GM12878 (cell line): Measurements from ENCODE around the gene FASTK. TPM values are rescaled to one million over a fixed set of nuclear protein-coding genes. Genes with fewer than 3 reads are reported as not detected.

Experiments
- ATAC-seq: fragments of 200-7000 bp; cut with Tn5 transposase; 3 replicates; pipeline ENCODE4 v1.9.1; 2020; ENCODE audit warnings: mild to moderate bottlenecking, moderate library complexity
- BruUV-seq: library from RNA; stranded (reverse); fragments of 400-500 nt; replicated peaks from 2 replicates; lab custom pipeline; 2021; lab: Mats Ljungman, UMichigan
- CTCF ChIA-PET: fragments of 300-600 bp; sonication (Branson Sonifier 250); formaldehyde crosslinking; extraction: SDS; loops from one replicate; lab custom pipeline; 2021; ENCODE audit warnings: inconsistent platforms; lab: Yijun Ruan, JAX
- POLR2A ChIA-PET: fragments of 350-600 bp; formaldehyde crosslinking; extraction: SDS; loops from one replicate; lab custom pipeline; 2021; ENCODE audit warnings: inconsistent platforms; lab: Charles Lee
- RAD21 ChIA-PET: fragments of 300-600 bp; sonication (Branson Sonifier 250); formaldehyde crosslinking; loops from one replicate; lab custom pipeline; 2023; ENCODE audit warnings: antibody characterized with exemption; ENCODE audit not compliant: unreplicated experiment; lab: Charles Lee
- SMC1A ChIA-PET: fragments of 300-600 bp; sonication (Branson Sonifier 250); formaldehyde crosslinking; loops from one replicate; lab custom pipeline; 2023; ENCODE audit not compliant: unreplicated experiment, uncharacterized antibody; lab: Charles Lee
- DNase-seq: peaks from one replicate; pipeline ENCODE4 v3.0.0-alpha.2; 2011; ENCODE audit warnings: low read depth, low spot score
- FAIRE-seq: peaks from 3 replicates; lab custom pipeline; 2011; peaks lifted over from hg19 to GRCh38; lab: Jason Lieb, UNC
- H2AFZ ChIP-seq: 2 replicates; pipeline ENCODE4 v1.6.0; 2011; ENCODE audit warnings: low read depth, low read length, control low read depth; ENCODE audit not compliant: control insufficient read depth
- H3K27ac ChIP-seq: 2 replicates; pipeline ENCODE4 v1.5.1; 2011; ENCODE audit warnings: control low read depth; ENCODE audit not compliant: control insufficient read depth, insufficient read depth
- H3K27me3 ChIP-seq, 2 experiments: replicated peaks in 1 of 2; 2 replicates each; pipeline versions ENCODE4 v1.6.0 to v1.6.1; 2011; ENCODE audit warnings: low read length in 1 of 2; ENCODE audit not compliant: control insufficient read depth in 2 of 2, insufficient read depth in 2 of 2
- H3K36me3 ChIP-seq, 2 experiments: 2 replicates each; pipeline ENCODE4 v1.5.1; 2011; ENCODE audit warnings: low read length in 1 of 2; ENCODE audit not compliant: control insufficient read depth in 2 of 2, insufficient read depth in 2 of 2
- H3K4me1 ChIP-seq: 2 replicates; pipeline ENCODE4 v1.6.1; 2011; ENCODE audit warnings: mild to moderate bottlenecking, low read length, moderate library complexity, mixed read lengths; ENCODE audit not compliant: control insufficient read depth, insufficient read depth
- H3K4me2 ChIP-seq: 2 replicates; pipeline ENCODE4 v1.6.0; 2011; ENCODE audit warnings: control low read depth; ENCODE audit not compliant: control insufficient read depth, insufficient read depth
- H3K4me3 ChIP-seq: fragments of 200-600 bp; sonication (generic); 2 replicates; pipeline ENCODE4 v1.5.1; 2016
- H3K79me2 ChIP-seq: 2 replicates; pipeline ENCODE4 v1.6.0; 2011; ENCODE audit warnings: low read length; ENCODE audit not compliant: control insufficient read depth, insufficient read depth
- H3K9ac ChIP-seq: 2 replicates; pipeline ENCODE4 v1.8.0; 2011; ENCODE audit warnings: low read length, control low read depth, mixed read lengths; ENCODE audit not compliant: control insufficient read depth, insufficient read depth
- H3K9me3 ChIP-seq: replicated peaks from 3 replicates; pipeline ENCODE4 v1.5.1; 2011; ENCODE audit warnings: mild to moderate bottlenecking, low read length; ENCODE audit not compliant: control insufficient read depth, insufficient read depth
- H4K20me1 ChIP-seq: 2 replicates; pipeline ENCODE4 v1.6.0; 2011; ENCODE audit not compliant: control insufficient read depth, insufficient read depth
- CREB1 ChIP-seq: IDR thresholded peaks from 2 replicates; pipeline ENCODE4 v1.6.1; 2012; ENCODE audit warnings: low read depth, mild to moderate bottlenecking, inconsistent platforms
- EGR1 ChIP-seq, 2 experiments: IDR thresholded peaks; 1 replicate in 1 of 2; 2 replicates in 1 of 2; pipeline ENCODE4 v1.6.1; 2011 to 2012; ENCODE audit warnings: low read depth in 2 of 2, low read length in 2 of 2, borderline replicate concordance in 1 of 2, mild to moderate bottlenecking in 1 of 2, moderate library complexity in 1 of 2
- MEF2A ChIP-seq: IDR thresholded peaks from 2 replicates; pipeline ENCODE4 v1.6.1; 2011; ENCODE audit warnings: low read depth, mild to moderate bottlenecking, low read length, moderate library complexity; ENCODE audit not compliant: insufficient read depth
- PAX5 ChIP-seq: IDR thresholded peaks from 2 replicates; pipeline ENCODE4 v1.6.1; 2011; ENCODE audit warnings: low read depth, low read length, borderline replicate concordance
- RELA ChIP-seq: fragments of 450-650 bp; IDR thresholded peaks from 2 replicates; pipeline ENCODE4 v1.8.0; 2014; ENCODE audit warnings: borderline replicate concordance; ENCODE audit not compliant: partially characterized antibody
- WGBS: methylation state at CpG from one replicate; pipeline ENCODE4 v1.1.6; 2016; ENCODE audit warnings: low lambda C conversion rate; ENCODE audit not compliant: insufficient replicate concordance, insufficient coverage; ENCODE audit errors: missing lambda C conversion rate; 5-methylcytosine and 5-hydroxymethylcytosine counted together
- in situ Hi-C: fragments of 300-500 bp; cut with MboI; formaldehyde crosslinking; loops from 9 replicates; pipeline ENCODE4 v1.14.3; 2018; ENCODE audit warnings: mixed read lengths
- intact Hi-C: fragments of 100-400 bp; cut with micrococcal nuclease; formaldehyde crosslinking; loops from one replicate; pipeline ENCODE4 v1.14.2; 2022; ENCODE audit not compliant: unreplicated experiment
- polyA plus RNA-seq, 11 experiments: library from polyadenylated mRNA; depleted of rRNA in 4 of 11; unstranded in 6 of 11; stranded (reverse) in 5 of 11; fragments of >200 nt; fragmentation: Nextera tagmentation in 4 of 11; fragmentation: Illumina TruSeq in 1 of 11; extraction: Ambion mirVana in 4 of 11; extraction: Trizol in 1 of 11; gene quantifications; 1 replicate in 1 of 11; 2 replicates in 10 of 11; pipeline versions ENCODE4 v1.2.1 to v1.2.3, GENCODE V29; 2011 to 2016; ENCODE audit warnings: inconsistent platforms in 2 of 11, missing spikeins in 2 of 11, low read depth in 1 of 11
- total RNA-seq, 4 experiments: library from RNA; depleted of rRNA in 3 of 4; stranded (reverse); fragments of >200 nt in 3 of 4; fragmentation: Illumina TruSeq in 1 of 4; extraction: Trizol in 1 of 4; gene quantifications; 2 replicates each; pipeline versions ENCODE4 v1.2.1 to v1.2.3, GENCODE V29; 2013 to 2021
- TF ChIP-seq, protein P1 (sequence below): fragments of 450-650 bp; IDR thresholded peaks from 2 replicates; pipeline ENCODE4 v1.6.1; 2016; ENCODE audit warnings: mild to moderate bottlenecking
- TF ChIP-seq, protein P2 (sequence below), 3 experiments: IDR thresholded peaks in 2 of 3; conservative IDR thresholded peaks in 1 of 3; 2 replicates each; pipeline ENCODE4 v1.5.1; 2011; ENCODE audit warnings: low read depth in 3 of 3, low read length in 3 of 3, mild to moderate bottlenecking in 3 of 3, control low read depth in 2 of 3, moderate library complexity in 2 of 3, inconsistent platforms in 1 of 3, mixed read lengths in 1 of 3; ENCODE audit not compliant: control insufficient read depth in 2 of 3, insufficient read depth in 1 of 3; ENCODE audit errors: extremely low read depth in 1 of 3
- TF ChIP-seq, protein P3 (sequence below): fragments of 450-650 bp; IDR thresholded peaks from 2 replicates; pipeline ENCODE4 v1.6.1; 2016; ENCODE audit warnings: mild to moderate bottlenecking, moderate library complexity, borderline replicate concordance

FASTK gene
- total and polyA plus RNA-seq, 10 of the 15 experiments (the other 5 are each of a cell fraction or from before 2014, with no cell fraction given), result 0.19 to 102 (median 54.5) TPM

DNA sequence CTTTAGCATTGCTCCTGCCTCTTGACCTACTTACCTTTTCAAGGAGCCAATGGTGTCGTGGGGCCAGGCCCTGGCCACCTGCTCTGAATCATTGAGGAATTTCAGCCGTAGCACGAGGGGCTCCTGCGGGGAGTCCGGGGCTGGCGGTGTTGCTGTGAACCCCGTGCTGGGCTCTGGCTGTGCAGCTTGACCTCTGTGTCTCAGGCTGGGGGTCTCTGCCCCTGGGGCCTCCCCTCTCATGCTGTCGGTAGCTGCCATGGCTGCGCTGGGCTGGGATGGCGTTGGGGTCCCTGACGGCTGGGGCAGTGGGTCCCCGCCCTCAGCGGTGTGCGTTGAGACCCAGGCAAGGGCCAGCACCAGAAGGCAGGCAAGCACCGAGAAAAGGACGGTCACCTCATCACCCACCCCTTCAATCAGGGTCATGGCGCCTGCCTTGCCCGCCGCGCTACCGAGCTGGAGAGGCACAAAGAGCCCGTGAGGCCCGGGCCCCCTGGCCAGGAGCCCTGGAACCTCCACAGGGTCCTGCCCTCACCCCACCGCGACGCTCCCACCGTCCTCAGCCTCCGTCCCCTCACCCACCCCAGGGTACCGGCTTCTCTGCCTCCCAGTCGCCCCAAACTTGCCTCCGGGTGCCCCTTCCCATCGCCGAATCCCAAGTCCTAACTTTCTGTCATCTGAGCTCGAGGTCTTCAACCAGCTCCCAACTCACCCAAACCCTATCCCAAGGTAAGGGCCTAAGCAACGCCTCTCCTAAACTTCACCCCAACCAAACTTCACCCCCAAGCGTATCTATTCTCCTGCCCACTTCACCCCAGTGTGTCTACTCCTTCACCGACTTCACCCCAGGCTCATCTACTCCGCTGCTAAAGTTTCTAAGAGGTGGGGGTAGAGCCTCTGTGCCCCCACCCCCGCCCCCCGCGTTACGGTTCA lies 1.8 kb upstream of the FASTK start:
- intact Hi-C loops, result loop anchor here (2.0 kb wide), 1 partner anchor 54 kb away; the partner anchor contains the start of gene ABCB8
- in situ Hi-C loops, result no loop called here
- ATAC-seq, result no peak
- TF ChIP-seq, protein P1, sequence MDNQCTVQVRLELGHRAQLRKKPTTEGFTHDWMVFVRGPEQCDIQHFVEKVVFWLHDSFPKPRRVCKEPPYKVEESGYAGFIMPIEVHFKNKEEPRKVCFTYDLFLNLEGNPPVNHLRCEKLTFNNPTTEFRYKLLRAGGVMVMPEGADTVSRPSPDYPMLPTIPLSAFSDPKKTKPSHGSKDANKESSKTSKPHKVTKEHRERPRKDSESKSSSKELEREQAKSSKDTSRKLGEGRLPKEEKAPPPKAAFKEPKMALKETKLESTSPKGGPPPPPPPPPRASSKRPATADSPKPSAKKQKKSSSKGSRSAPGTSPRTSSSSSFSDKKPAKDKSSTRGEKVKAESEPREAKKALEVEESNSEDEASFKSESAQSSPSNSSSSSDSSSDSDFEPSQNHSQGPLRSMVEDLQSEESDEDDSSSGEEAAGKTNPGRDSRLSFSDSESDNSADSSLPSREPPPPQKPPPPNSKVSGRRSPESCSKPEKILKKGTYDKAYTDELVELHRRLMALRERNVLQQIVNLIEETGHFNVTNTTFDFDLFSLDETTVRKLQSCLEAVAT, result peak; percentile 58; the same call in 1 of the 2 replicates
- TF ChIP-seq PAX5, result no peak
- TF ChIP-seq EGR1 (IDR thresholded peaks at IDR 0.05; ENCODE audit: borderline replicate concordance in 1 of 2, low read depth in 2 of 2, low read length in 2 of 2), result peak in 1 of 2 experiments; percentile 15; a peak in 1 of 3 replicates
- TF ChIP-seq, protein P2, sequence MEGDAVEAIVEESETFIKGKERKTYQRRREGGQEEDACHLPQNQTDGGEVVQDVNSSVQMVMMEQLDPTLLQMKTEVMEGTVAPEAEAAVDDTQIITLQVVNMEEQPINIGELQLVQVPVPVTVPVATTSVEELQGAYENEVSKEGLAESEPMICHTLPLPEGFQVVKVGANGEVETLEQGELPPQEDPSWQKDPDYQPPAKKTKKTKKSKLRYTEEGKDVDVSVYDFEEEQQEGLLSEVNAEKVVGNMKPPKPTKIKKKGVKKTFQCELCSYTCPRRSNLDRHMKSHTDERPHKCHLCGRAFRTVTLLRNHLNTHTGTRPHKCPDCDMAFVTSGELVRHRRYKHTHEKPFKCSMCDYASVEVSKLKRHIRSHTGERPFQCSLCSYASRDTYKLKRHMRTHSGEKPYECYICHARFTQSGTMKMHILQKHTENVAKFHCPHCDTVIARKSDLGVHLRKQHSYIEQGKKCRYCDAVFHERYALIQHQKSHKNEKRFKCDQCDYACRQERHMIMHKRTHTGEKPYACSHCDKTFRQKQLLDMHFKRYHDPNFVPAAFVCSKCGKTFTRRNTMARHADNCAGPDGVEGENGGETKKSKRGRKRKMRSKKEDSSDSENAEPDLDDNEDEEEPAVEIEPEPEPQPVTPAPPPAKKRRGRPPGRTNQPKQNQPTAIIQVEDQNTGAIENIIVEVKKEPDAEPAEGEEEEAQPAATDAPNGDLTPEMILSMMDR (IDR thresholded peaks at IDR 0.05 in 2 of 3, conservative IDR thresholded peaks at IDR 0.05 in 1 of 3; ENCODE audit: control insufficient read depth in 2 of 3, extremely low read depth in 1 of 3, insufficient read depth in 1 of 3, low read depth in 3 of 3, low read length in 3 of 3), result no peak
- TF ChIP-seq RELA, result no peak
- no peak for TF ChIP-seq CREB1
- TF ChIP-seq, protein P3, sequence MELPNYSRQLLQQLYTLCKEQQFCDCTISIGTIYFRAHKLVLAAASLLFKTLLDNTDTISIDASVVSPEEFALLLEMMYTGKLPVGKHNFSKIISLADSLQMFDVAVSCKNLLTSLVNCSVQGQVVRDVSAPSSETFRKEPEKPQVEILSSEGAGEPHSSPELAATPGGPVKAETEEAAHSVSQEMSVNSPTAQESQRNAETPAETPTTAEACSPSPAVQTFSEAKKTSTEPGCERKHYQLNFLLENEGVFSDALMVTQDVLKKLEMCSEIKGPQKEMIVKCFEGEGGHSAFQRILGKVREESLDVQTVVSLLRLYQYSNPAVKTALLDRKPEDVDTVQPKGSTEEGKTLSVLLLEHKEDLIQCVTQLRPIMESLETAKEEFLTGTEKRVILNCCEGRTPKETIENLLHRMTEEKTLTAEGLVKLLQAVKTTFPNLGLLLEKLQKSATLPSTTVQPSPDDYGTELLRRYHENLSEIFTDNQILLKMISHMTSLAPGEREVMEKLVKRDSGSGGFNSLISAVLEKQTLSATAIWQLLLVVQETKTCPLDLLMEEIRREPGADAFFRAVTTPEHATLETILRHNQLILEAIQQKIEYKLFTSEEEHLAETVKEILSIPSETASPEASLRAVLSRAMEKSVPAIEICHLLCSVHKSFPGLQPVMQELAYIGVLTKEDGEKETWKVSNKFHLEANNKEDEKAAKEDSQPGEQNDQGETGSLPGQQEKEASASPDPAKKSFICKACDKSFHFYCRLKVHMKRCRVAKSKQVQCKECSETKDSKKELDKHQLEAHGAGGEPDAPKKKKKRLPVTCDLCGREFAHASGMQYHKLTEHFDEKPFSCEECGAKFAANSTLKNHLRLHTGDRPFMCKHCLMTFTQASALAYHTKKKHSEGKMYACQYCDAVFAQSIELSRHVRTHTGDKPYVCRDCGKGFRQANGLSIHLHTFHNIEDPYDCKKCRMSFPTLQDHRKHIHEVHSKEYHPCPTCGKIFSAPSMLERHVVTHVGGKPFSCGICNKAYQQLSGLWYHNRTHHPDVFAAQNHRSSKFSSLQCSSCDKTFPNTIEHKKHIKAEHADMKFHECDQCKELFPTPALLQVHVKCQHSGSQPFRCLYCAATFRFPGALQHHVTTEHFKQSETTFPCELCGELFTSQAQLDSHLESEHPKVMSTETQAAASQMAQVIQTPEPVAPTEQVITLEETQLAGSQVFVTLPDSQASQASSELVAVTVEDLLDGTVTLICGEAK, result no peak
- TF ChIP-seq MEF2A, result no peak

More for the DNA sequence above, 1.8 kb upstream of the FASTK start:
- DNase-seq (no peak), FAIRE-seq (no peak)
- Histone ChIP-seq H3K36me3 (no peaks in the 10 kb centered on the region; a peak in 2 of 4 replicates), H3K9me3 (no peaks in the 10 kb centered on the region), H3K4me1 (peaks cover 31% of the 10 kb centered on the region), H3K79me2 (peaks cover 53% of the 10 kb centered on the region), H3K9ac (peak overlapping the region; percentile 65), H4K20me1 (no peaks in the 10 kb centered on the region; the same call in 1 of the 2 replicates), H3K4me2 (peak overlapping the region; percentile 100), H3K27ac (peak overlapping the region; percentile 70), H2AFZ (0 out of 2 replicates have a peak overlapping the region, but pooled peaks have one; percentile 1), H3K27me3 (no peaks in the 10 kb centered on the region), H3K4me3 (peak overlapping the region; percentile 83)
- ChIA-PET CTCF (interaction anchor here (1.2 to 1.9 kb wide), 2 partner anchors 9 to 49 kb away, joined by 3 to 5 read pairs; no protein-coding TSS in a partner anchor), RAD21 (no interaction called here), POLR2A (interaction anchor here (0.6 to 1.7 kb wide), 3 partner anchors 24 to 299 kb away, joined by 4 to 9 read pairs (median 4); partner anchors contain the start of genes ABCF2 and SLC4A2), SMC1A (interaction anchor here (0.8 kb wide), 1 partner anchor 23 kb away, joined by 3 read pairs; the partner anchor contains the start of gene SLC4A2)
- BruUV-seq, result TSS peak; percentile 43
- 69% methylated on average over 29 of the region's 42 CpGs for WGBS
